GM23338 (cell line): ENCODE data around the gene RMC1.

Experiments used
- CTCF ChIP-seq, 2 experiments: fragments of 200-600 bp in 1 of 2; sonication (generic) in 1 of 2; conservative IDR thresholded peaks; 2 replicates each; pipeline versions ENCODE4 v1.5.1 to v1.6.1; 2016 to 2017; ENCODE audit warnings: antibody characterized with exemption in 2 of 2, low read depth in 2 of 2, mild to moderate bottlenecking in 2 of 2, moderate library complexity in 1 of 2
- EZH2 ChIP-seq: fragments of 200-600 bp; sonication (generic); IDR thresholded peaks from one replicate; pipeline ENCODE4 v1.8.0; 2017; ENCODE audit warnings: antibody characterized with exemption, mild to moderate bottlenecking, low read depth; ENCODE audit not compliant: unreplicated experiment
- EZH2phosphoT487 ChIP-seq: fragments of 200-600 bp; sonication (generic); IDR thresholded peaks from one replicate; pipeline ENCODE4 v1.8.1; 2018; ENCODE audit warnings: antibody characterized with exemption; ENCODE audit not compliant: unreplicated experiment
- POLR2AphosphoS5 ChIP-seq: IDR thresholded peaks from 2 replicates; pipeline ENCODE4 v1.6.1; 2016; ENCODE audit warnings: antibody characterized with exemption, low read depth

GRCh38 chr18:23484561-23485182 is 18.6 kb upstream of the RMC1 start:
- TF ChIP-seq CTCF (conservative IDR thresholded peaks at IDR 0.05; ENCODE audit: low read depth in 2 of 2) (no peak), EZH2 (no peak), POLR2AphosphoS5 (no peak), EZH2phosphoT487 (no peak)
